ENCODE results near the gene WDR55.
A peak's percentile ranks its signal among the peaks of the same experiment; 100 is the strongest.
"Not testable (repeated sequence)": the region's sequence is repeated elsewhere in the genome, so short reads cannot be mapped to it uniquely, and the experiment has no call there.

WDR55 gene, protein sequence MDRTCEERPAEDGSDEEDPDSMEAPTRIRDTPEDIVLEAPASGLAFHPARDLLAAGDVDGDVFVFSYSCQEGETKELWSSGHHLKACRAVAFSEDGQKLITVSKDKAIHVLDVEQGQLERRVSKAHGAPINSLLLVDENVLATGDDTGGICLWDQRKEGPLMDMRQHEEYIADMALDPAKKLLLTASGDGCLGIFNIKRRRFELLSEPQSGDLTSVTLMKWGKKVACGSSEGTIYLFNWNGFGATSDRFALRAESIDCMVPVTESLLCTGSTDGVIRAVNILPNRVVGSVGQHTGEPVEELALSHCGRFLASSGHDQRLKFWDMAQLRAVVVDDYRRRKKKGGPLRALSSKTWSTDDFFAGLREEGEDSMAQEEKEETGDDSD

DNA sequence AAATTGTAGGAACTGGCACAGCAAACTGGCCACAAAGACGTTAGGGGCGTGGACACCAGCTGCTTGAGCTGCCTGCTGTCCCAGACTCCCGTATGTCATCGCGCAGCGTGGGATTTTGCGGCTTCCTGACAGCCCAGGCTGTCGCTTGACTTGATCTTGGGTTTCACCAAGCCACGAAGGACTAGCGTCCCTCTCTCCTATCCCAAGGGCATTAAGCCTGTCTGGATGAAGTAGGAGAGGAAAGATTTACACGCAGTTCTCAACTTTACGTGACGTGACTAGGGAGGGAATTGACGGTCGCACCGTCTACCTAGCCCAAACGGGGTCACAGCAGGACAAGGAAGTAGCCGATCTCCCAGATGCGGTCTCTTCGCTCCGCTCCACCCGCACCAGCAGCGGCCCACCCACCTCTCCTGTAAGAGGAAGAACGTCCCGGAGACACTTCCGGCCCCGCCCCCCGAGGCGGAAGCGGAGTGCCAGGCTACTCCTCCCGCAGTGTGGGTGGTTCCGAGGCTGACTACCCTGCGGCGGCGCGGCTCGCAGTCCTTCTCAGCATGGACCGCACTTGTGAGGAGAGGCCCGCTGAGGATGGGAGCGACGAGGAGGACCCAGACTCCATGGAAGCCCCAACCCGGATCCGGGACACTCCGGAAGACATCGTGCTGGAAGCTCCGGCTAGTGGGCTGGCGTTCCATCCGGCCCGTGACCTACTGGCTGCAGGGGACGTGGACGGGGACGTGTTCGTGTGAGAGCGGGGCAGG, at the start of gene WDR55:
TSS of gene WDR55 (plus strand) at position 546 of the 761 bp plus-strand sequence. CDS start at position 555, 9 bp downstream.
- DNase-seq (ENCODE audit: low read depth in 3 of 3): peak; percentile 90 to 92 (median 91)

DNA sequence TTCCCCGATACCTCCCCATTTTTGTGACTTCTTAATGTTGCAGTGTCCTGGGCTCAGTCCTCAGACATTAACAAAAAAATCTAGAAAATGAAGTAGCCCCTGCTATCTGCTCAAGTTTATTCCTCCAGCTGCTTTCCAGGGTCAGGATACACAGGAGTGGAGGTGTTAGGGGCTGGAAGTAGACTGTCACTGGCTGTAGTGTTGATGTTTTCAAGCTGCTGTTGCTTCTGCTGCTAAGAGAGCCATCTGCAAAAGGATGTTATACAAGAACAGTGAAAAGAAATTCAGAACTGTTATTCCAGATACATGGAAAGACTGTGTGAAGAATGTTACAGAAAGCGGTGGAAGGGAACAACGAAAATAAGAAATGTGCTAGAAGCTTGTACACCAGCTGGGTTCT, 42.4 kb upstream of the WDR55 start:
- no peak for DNase-seq (ENCODE audit: low read depth in 3 of 3)

DNA sequence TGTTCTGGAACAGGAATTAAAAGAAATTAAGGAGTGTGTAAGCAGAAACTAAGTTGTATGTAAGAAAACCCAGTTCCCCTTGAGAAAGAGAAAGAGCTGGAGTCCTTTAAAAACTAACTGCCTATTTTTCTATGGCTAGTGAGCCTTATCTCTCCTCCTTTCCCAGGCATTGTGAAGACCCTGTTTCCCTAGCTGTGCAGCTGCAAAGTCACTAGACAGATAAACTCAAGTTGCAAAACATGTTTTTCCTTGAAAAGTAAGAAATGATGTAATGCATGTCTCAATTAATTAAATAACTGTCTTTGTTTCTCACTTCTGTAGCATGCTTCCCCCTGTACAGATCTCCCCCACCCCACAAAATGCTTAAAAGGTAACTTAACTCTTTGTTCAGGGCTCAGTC, 41.6 kb upstream of the WDR55 start:
- not testable (repeated sequence) for DNase-seq (ENCODE audit: low read depth in 3 of 3)

DNA sequence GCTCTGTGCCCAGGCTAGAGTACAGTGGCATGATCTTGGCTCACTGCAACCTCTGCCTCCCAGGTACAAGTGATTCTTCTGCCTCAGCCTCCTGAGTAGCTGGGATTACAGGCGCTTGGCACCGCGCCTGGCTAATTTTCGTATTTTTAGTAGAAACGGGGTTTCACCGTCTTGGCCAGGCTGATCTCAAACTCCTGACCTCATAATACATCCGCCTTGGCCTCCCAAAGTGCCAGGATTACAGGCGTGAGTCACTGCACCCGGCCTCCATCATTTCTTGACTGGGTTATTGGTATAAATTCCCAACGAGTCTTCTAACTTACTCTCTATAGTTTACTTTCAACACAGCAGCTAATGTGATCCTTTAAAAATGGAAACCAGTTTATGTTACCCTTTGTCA, 39.8 kb upstream of the WDR55 start:
- not testable (repeated sequence) for DNase-seq (ENCODE audit: low read depth in 3 of 3)

DNA sequence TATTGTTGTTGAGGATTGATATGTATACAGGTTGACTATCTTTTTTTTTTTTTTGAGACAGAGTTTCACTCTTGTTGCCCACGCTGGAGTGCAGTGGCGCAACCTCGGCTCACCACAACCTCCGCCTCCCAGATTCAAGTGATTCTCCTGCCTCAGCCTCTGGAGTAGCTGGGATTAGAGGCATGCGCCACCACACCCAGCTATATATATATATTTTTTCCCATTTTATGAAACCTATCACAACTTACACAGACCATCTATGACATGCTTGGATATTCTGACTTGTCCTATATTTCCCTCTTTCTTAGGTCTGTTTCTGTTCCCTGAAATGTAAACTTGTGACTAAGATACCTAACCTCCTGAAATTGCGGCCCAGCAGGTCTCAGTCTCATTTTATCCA, 36.7 kb upstream of the WDR55 start:
- no peak for DNase-seq (ENCODE audit: low read depth in 3 of 3)

DNA sequence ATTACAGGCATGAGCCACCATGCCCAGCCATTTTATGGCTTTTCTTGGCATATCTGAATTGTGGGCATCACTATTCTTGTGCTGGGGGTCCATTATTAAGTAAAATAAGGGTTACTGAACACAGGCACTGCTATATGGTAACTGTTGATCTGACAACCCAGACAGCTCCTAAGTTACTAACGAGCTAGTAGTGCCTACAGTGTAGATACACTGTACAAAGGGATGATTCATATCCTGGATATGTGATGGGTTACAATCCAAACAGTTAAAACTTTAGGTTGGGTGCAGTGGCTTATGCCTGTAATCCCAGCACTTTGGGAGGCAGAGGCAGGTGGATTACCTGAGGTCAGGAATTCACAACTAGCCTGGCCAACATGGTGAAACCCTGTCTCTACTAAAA, 36.0 kb upstream of the WDR55 start:
- DNase-seq (ENCODE audit: low read depth in 3 of 3): no peak

DNA sequence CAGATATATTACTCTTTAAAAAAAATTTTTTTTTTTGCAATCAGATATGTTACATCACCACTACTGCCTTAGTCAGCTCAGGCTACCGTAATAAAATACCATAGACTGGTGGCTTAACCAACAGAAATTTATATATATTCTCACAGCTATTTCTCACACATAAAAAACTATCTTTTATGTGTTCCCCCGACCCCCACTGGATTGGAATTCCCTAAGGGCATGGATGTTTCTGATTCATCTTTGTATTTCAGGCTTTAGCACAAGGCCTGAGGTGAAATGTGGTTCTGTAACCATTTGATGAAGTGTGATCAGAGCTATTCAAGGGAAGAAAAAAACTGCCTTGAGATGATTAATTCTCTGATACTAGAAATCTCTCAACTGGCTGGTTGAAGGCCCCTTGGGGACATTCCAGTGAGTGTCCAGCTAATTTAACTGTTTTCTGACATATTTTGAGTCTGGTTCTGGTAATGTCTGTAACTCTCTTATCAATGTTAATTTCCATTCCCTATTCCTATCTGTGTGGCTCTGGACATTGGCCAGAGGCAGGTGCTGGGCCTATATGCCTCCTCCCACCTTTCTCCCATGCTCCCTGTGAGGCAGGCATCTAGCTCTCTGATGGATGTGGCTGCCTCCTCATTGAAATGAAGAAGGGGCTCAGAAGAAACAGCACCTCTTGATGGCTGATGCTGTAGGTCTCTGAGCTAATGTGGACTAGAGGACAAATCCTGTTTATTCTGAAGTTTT, 34.2 kb upstream of the WDR55 start:
- no peak for DNase-seq (ENCODE audit: low read depth in 3 of 3)

DNA sequence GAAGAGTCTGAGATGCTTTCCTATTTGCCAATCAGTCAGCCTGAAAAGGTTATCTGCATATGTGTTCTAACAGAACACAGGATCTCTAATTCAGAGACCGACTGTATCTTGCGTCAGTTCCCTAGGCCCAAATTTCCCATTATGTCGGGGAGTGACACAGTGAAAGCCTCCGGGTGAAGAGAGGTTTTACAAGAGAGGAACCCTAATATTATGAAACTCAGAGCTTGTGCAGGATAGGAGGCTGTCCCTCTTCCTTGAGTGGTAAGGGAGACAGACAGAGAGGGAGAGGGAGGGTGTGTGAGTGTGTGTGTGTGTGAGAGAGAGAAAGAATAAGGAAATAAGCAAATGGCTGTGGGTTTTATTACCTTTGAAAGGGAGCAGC, 33.7 kb upstream of the WDR55 start:
- no peak for DNase-seq (ENCODE audit: low read depth in 3 of 3)

DNA sequence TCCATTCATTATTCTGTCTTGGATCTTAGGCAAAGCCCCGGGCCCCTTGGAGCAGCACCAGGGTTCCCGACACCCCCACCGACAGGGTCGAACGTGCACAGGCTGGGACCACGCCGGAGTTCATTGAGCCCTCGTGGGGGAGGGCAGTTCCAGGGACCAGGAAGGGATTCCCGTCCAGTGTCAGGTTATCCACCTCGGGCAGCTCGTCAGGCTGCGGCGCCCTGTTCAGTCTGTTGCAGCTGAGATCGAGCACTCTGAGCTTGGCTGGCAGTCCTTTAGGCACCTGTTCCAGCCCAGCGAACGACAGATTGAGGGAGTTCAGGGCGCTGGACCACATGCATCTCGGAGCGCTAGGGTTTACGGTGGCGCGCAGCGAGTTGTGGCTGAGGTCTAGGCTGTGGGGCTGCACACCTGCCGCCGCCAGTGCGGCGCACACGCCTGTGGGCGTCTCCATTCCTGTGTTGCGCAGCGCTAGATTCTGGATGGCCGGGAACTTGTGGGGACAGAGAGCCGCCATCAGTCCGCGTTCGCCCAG, 32.8 kb upstream of the WDR55 start:
- DNase-seq (ENCODE audit: low read depth in 3 of 3): no peak

DNA sequence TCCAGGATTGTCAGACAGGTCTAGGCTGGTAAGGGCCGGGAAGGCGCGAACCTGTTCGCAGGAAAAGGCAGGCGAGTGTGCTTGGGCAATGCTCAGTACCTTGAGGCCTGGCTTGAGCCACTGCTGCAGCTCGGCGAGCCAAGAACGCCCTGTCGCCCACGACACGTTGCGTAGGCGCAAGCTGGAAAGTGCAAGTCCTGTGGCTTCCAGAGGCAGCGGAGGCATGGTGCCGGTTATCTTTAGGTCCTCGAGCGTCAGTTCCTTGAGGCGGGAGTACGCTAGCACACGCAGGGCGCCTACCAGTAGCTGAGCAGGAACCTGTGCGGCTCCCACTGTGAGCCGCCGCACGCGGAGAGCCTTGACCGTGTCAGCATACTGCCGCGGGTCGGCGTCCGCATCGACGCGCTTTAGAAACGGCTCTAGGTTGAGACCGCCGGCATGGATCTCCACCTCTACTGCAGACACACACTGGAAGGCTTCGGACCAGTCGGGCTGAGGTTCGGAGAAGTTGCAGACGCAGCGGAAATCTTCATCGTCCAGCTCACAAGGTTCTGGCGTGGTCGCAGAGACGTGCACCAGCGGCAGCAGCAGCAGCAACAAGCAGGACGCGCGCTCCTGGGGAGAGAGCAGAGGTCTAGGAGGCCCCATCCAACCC, 32.2 kb upstream of the WDR55 start:
- DNase-seq (ENCODE audit: low read depth in 3 of 3): peak in 2 of 3 experiments; percentile 17 to 27

DNA sequence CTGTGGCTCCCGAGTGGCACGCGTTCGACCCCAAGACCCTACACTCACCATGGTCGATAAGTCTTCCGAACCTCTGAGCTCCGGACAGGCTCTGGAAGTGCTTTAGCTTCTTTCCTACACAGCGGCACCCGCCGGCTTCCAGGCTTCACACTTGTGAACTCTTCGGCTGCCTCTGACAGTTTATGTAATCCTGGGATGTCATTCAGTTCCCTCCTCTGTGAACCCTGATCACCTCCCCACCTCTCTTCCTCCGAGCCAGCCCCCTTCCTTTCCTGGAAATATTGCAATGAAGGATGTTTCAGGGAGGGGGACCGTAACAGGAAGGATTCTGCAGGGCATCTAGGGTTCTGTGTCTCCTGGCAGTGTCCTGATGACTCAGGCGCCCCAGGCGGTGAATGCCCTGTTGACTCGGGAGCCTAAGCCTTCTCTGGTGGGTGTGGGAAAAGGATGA, 31.7 kb upstream of the WDR55 start, which contains the start of gene CD14:
TSS of gene CD14 (minus strand) at position 155 of the 451 bp plus-strand sequence. CDS start at position 51, 104 bp downstream.
- no peak for DNase-seq (ENCODE audit: low read depth in 3 of 3)

DNA sequence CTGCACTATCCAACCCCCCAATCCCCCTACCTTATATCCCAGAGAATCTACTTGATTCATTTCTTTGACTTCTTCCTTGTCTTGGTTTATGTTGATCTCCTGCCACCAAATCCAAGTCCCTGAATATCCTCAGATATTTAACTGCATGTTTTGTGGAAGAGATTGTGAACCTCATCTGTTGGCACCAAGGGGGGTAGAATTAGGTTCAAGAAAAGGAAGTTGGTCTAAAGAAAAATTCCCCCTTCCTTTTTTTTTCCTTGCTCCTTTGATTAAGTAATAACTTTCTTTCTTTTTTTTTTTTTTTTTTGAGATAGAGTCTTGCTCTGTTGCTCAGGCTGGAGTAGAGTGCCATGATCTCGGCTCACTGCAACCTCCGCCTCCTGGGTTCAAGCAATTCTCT, 31.2 kb upstream of the WDR55 start:
- DNase-seq (ENCODE audit: low read depth in 3 of 3): no peak

DNA sequence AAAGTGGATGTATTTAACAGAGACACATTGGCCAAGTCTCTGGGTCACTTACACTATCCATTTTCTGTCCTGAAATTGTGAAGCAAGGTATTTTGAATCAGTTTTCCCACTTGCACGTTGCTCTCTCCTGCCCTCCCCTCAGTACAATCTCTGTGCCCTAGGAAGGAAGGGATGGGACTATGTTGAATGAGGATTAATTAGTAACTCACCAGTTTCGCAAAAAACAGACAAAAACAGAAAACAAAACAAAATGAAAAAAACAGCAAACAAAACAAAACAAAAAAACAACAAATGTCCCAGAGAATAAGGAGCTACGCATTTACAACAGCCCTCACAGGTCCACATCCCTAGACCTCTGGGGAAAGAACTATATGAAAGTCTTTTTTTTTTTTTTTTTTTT, 30.6 kb upstream of the WDR55 start:
- no peak for DNase-seq (ENCODE audit: low read depth in 3 of 3)

DNA sequence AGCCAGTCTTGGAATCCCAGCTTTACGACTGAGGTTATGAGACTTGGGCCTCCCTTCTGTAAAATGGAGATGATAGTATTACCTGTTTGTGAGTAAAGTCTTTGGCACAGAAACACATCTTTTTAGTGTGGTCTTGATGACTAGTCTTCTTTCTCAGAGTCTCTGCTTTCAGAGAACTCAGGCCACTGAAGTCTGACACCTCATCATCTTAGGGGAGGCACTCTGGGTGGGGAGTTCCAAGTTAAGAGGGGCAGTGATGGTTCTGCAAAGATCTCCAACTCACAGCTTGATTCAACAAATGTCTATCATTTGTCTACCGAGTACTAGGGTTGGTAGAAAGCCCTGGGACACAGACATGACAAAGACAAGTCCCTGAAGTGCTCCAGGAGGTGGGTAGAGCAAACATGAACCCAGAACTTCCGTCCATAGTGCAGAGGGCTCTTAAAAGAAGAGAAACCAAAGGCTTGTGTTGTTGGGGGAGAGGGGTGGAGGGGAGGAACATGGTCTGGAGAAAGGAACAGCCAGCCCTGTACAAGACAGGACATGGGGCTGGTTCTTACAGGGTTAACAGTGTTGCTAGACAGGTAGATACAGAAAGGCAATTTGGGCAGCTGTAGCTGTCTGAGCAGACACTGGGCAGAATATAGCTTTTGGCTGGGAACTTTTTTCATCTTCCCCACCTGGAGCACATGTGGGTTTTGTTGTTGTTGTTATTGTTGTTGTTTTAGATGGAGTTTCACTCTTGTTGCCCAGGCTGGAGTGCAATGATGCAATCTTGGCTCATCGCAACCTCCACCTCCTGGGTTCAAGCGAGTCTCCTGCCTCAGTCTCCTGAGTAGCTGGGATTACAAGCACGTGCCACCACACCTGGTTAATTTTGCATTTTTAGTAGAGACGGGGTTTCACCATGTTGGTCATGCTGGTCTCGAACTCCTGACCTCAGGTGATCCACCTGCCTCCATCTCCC, 29.1 kb upstream of the WDR55 start:
- DNase-seq (ENCODE audit: low read depth in 3 of 3): no peak

DNA sequence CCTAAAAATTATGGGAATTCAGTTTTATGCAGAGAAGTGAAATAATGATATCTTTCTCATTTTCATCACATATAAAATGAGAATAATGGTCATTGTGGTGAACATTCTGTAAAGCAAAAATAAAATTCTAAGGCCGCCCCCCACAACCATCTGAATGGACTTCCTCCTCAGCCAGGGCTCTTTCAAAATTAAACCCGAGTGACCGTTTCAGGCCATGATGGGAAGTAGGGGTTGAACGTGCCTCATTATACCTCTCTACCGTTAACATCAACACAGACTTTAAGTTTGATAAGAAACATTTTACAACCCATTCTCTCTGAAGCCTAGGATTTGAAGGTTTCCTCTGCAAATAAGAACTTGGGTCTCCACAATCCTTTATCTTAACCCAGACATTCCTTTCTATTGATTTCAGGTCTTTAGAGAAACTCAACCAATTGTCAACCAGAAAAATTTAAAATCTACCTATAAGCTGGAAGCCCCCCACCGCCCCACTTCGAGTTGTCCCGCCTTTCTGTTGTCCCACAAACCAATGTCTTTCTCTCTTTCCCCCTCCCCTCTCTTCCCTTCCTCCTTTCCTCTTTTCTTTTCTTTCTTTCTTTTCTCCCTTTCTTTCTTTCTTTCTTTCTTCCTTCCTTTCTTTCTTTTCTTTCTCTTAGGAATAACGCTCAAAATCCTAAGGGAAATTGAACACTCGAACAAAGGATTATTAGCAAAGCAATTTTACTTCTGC, 27.2 kb upstream of the WDR55 start:
- DNase-seq (ENCODE audit: low read depth in 3 of 3): no peak

DNA sequence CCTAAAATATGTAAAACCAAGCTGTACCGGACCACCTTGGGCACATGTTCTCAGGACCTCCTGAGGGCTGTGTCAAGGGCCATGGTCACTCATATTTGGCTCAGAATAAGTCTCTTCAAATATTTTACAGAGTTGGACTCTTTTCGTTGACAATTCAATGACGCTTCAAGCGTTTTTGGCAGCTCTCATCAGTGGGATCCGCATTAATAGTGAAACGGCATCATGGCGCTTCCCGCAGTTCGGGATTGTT, 25.9 kb upstream of the WDR55 start:
- not testable (repeated sequence) for DNase-seq (ENCODE audit: low read depth in 3 of 3)

DNA sequence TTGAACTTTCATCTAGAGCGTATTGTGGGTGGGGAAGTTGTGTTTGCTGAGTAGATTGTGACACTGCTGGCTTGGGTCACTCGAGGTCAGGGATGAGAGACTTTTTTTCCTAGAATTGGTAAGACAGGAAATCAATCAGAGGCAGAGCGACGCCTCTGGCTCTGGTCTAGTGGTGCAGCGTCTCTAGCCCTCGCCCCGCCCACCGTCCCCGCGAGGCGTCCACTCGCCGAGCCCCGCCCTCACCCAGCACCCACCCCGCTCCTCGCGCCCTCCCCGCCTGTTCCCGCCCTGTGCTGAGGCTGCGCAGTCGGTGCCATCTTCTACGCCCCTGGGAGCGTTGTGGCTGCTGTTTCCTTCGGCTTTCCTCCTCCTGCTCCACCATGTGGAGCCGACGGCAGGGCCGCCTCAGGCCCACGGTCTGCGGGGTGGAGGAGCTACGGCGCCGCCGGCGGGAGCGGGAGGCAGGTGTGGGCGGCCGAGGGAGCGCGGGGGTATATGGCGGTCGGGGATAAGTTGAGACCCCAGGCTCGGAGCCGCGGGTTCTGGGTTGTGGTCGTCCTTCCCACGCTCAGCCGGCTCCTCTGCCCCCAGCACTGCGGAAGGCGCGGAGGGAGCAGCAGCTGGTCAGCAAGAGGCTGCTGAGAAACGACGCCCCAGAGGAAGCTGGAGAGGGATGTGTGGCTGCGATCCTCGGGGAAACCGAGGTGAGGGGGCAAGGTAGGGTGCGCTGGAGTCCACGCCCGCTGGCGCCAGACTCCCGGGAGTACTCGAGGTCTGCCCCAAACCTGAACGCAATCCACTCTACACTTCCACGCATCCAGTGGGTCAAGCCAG, 25.3 kb upstream of the WDR55 start, which contains the start of gene TMCO6:
TSS of gene TMCO6 (plus strand) at position 304 of the 834 bp plus-strand sequence. CDS start at position 381, 77 bp downstream.
- DNase-seq (ENCODE audit: low read depth in 3 of 3): peak; percentile 92 to 97 (median 94)

DNA sequence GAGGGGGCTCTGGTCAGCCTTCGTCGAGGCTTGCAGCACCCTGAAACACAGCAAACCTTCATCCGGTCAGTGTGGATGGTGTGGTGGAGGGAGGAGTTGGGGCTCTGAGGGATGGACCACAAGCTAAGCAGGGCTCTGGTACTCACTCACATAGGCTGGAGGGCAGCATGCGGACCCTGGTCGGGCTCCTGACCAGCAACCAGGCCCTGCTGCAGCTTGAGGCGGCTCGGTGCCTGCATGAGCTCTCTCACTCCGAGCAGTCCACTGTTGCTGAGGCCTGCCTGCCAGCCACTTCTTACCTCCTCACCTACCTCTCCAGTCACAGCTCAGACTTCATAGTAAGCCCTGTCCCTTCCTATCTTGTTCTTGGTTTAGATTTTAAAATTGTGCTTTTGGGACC, 23.0 kb upstream of the WDR55 start:
- DNase-seq (ENCODE audit: low read depth in 3 of 3): no peak

DNA sequence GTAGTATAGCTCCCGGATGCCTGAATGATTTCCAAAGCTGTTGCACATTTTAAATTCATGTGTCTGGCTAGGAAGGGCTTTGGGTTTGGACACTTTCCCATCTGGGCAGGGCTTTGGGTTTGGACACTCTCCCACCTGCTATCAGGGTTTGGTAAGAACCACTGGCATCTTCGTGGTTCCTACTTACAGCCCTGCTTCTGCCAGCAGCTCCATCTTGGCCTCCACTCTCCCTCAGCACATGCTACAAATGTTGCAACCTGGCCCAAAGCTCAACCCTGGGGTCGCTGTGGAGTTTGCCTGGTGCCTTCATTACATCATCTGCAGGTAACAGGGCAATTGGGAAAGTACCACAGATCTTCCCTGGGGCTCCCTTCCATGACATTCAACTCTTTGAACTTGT, 22.0 kb upstream of the WDR55 start:
- DNase-seq (ENCODE audit: low read depth in 3 of 3): no peak

All from stimulated activated CD4-positive, alpha-beta T cell treated with anti-CD3 and anti-CD28 coated beads, TNF-alpha, amount 100 ng/mL, for 4 hours (primary cell).